ENCODE measurements around the gene CITED2. TPM values are rescaled to one million over a fixed set of nuclear protein-coding genes. Genes with fewer than 3 reads are reported as not detected.
A peak's percentile ranks its signal among the peaks of the same experiment; 100 is the strongest.

Gene CITED2
- total and polyA plus RNA-seq, 12 donors = 21.3 to 433 (median 225) TPM

DNA sequence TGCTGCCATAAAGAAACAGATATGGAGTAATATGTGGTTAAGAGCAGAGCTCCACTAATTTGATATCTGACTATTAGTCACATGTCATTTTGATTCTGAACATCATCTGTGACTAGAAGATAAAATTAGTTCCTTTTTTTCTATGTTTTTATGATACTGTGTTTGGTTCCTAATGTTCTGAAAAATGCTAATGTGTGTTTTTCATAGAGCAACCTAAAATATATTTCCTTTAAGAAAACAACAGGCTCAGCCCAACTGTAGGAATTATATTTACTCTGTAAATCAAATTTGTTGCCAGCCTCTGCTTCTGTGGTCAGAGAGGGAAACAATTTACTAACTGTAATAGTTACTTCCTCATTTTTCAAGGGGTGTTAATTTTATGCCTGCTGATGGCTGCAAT lies 49.3 kb downstream of the CITED2 start:
- Histone ChIP-seq H3K4me1 (replicated peaks in 1 of 2) (peaks cover 0 to 6% of the 10 kb centered on the region in 2 donors), H3K27me3 (no peaks in the 10 kb centered on the region), H3K27ac (no peak overlapping the region), H3K4me3 (no peak overlapping the region), H3K9me3 (replicated peaks in 1 of 3) (no peaks in the 10 kb centered on the region), H3K36me3 (replicated peaks in 1 of 2) (no peaks in the 10 kb centered on the region)
- TF ChIP-seq, protein P1, sequence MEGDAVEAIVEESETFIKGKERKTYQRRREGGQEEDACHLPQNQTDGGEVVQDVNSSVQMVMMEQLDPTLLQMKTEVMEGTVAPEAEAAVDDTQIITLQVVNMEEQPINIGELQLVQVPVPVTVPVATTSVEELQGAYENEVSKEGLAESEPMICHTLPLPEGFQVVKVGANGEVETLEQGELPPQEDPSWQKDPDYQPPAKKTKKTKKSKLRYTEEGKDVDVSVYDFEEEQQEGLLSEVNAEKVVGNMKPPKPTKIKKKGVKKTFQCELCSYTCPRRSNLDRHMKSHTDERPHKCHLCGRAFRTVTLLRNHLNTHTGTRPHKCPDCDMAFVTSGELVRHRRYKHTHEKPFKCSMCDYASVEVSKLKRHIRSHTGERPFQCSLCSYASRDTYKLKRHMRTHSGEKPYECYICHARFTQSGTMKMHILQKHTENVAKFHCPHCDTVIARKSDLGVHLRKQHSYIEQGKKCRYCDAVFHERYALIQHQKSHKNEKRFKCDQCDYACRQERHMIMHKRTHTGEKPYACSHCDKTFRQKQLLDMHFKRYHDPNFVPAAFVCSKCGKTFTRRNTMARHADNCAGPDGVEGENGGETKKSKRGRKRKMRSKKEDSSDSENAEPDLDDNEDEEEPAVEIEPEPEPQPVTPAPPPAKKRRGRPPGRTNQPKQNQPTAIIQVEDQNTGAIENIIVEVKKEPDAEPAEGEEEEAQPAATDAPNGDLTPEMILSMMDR (IDR thresholded peaks at IDR 0.05) = no peak
- no peak for TF ChIP-seq POLR2A (IDR thresholded peaks at IDR 0.05)
- intact Hi-C loops (cut with DNase I) = no loop called here
- DNase-seq = no peak

DNA sequence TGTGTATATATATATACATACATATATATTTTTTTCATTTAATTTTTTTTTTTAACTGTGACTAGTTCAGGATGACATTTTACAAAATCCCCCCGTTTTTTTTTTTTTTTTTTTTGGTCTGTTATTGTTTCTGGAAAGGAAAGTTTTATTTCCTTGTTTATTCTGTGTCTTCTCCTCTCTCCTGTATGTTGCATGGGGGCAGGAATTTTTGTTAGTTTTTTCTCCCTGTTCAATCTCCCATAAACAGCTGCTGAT lies 50.2 kb downstream of the CITED2 start:
- 7 to 23% (median 11%) methylated on average over 1 of the region's 1 CpG for WGBS, 4 donors
- intact Hi-C loops (cut with DNase I) = no loop called here
- Histone ChIP-seq H3K4me1 (replicated peaks in 1 of 2) (peaks cover 0 to 6% of the 10 kb centered on the region in 2 donors), H3K27me3 (no peaks in the 10 kb centered on the region), H3K27ac (peak overlapping the region in 1 of 5 donors; percentile 59), H3K36me3 (replicated peaks in 1 of 2) (no peaks in the 10 kb centered on the region), H3K4me3 (no peak overlapping the region), H3K9me3 (replicated peaks in 1 of 3) (no peaks in the 10 kb centered on the region)
- DNase-seq = no peak
- TF ChIP-seq, protein P1 (IDR thresholded peaks at IDR 0.05) = no peak
- TF ChIP-seq POLR2A (IDR thresholded peaks at IDR 0.05) = no peak

DNA sequence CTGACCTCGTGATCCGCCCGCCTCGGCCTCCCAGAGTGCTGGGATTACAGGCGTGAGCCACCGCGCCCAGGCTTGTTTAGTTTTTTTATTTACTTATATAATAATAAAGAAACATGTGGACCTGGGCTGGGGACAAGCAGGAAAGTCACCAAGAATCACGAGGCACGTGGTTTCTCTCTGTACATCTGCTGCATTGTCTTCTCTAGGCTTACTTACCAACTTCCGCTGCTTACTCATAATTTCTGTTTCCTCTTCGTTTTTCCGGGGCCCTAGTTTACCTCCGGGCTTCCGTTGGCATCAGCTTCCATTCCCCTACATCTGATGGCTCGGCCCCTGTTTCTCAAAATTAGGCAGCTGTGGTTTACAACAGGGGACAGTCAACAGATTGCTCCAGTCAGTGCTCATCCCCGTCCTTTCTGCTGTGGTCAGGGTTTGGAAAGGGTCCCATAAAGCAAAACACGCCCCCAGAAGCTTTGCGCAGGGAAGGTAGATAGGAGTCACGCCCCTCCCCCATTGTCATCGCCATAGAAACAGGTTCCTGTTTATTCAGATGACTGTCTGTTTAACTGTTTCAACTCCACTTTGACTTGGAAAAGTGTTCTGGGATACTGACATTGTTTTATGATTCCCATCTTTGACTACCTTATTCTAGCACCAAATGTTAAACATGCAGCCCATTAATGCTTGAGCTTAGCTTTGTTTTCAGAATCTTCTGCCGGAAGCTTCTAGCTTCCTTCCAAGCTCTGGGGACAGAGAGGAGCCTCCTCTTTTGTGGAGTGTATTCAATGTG lies 50.7 kb downstream of the CITED2 start:
- WGBS, 4 donors = 47 to 57% (median 52%) methylated on average over 21 of the region's 21 CpGs
- Histone ChIP-seq H3K9me3 (replicated peaks in 1 of 3) (no peaks in the 10 kb centered on the region), H3K27me3 (no peaks in the 10 kb centered on the region), H3K36me3 (replicated peaks in 1 of 2) (no peaks in the 10 kb centered on the region), H3K4me3 (peak overlapping the region in 1 of 4 donors; percentile 26), H3K4me1 (replicated peaks in 1 of 2) (peaks cover 0 to 6% of the 10 kb centered on the region in 2 donors), H3K27ac (peak overlapping the region in 2 of 5 donors; percentile 59 to 71)
- TF ChIP-seq, protein P1 (IDR thresholded peaks at IDR 0.05) = no peak
- no peak for TF ChIP-seq POLR2A (IDR thresholded peaks at IDR 0.05)
- intact Hi-C loops (cut with DNase I) = no loop called here
- peak; percentile 59 to 87 (median 76) for DNase-seq

Other genes starting within 250 kb of the CITED2 start
- 10 to 100 TPM in 8 of 9 donors, 1 to 10 TPM in 1; 7.8 to 30.0 (median 24.2) TPM for gene HECA, start 239.6 kb downstream of the CITED2 start, total RNA-seq
- 10 to 100 TPM in 1 of 3 donors, 1 to 10 TPM in 2; 6.5 to 10.0 (median 7.5) TPM for gene HECA, start 239.6 kb downstream of the CITED2 start, polyA plus RNA-seq
- 1 to 10 TPM in 8 of 9 donors, under 1 TPM in 1; 0.25 to 9.5 (median 3.6) TPM for gene TXLNB, start 82.7 kb downstream of the CITED2 start, total RNA-seq
- gene TXLNB, start 82.7 kb downstream of the CITED2 start, polyA plus RNA-seq = 1 to 10 TPM in 2 of 3 donors, under 1 TPM in 1; 0.77 to 2.2 (median 1.1) TPM

Data from adrenal gland (tissue), 12 donors.